Astrocyte (in vitro differentiated cells and primary cell): Measurements from ENCODE around the gene PODN. TPM values are rescaled to one million over a fixed set of nuclear protein-coding genes. Genes with fewer than 3 reads are reported as not detected.

Source experiments
- DNase-seq: peaks from one replicate; pipeline ENCODE4 v3.0.0-alpha.2; 2010; ENCODE audit warnings: low read depth
- FAIRE-seq: peaks from 2 replicates; lab custom pipeline; 2011; peaks lifted over from hg19 to GRCh38; lab: Jason Lieb, UNC
- H2AFZ ChIP-seq: 2 replicates; pipeline ENCODE4 v1.6.0; 2012; ENCODE audit warnings: low read depth, low read length, inconsistent platforms
- H3K27ac ChIP-seq: 2 replicates; pipeline ENCODE4 v1.5.1; 2011; ENCODE audit warnings: low read depth, low read length, inconsistent platforms
- H3K27me3 ChIP-seq: 2 replicates; pipeline ENCODE4 v1.6.0; 2011; ENCODE audit warnings: low read length, inconsistent platforms; ENCODE audit not compliant: insufficient read depth
- H3K36me3 ChIP-seq: 2 replicates; pipeline ENCODE4 v1.5.1; 2011; ENCODE audit warnings: low read length, inconsistent platforms; ENCODE audit not compliant: insufficient read depth
- H3K4me1 ChIP-seq: 2 replicates; pipeline ENCODE4 v1.5.1; 2011; ENCODE audit warnings: low read length, inconsistent platforms; ENCODE audit not compliant: insufficient read depth
- H3K4me2 ChIP-seq: 2 replicates; pipeline ENCODE4 v1.6.0; 2012; ENCODE audit warnings: low read length, inconsistent platforms
- H3K4me3 ChIP-seq: 2 replicates; pipeline ENCODE4 v1.5.1; 2011; ENCODE audit warnings: low read depth, mild to moderate bottlenecking, low read length, inconsistent platforms; ENCODE audit not compliant: insufficient read depth
- H3K79me2 ChIP-seq: 2 replicates; pipeline ENCODE4 v1.6.0; 2012; ENCODE audit warnings: mild to moderate bottlenecking, low read length, inconsistent platforms; ENCODE audit not compliant: insufficient read depth
- H3K9ac ChIP-seq: 2 replicates; pipeline ENCODE4 v1.6.0; 2012; ENCODE audit warnings: mild to moderate bottlenecking, low read length, inconsistent platforms
- H3K9me3 ChIP-seq: 2 replicates; pipeline ENCODE4 v1.5.1; 2012; ENCODE audit warnings: low read depth, mild to moderate bottlenecking, low read length, inconsistent platforms; ENCODE audit not compliant: insufficient read depth
- H4K20me1 ChIP-seq: 2 replicates; pipeline ENCODE4 v1.6.0; 2012; ENCODE audit warnings: low read length, inconsistent platforms; ENCODE audit not compliant: insufficient read depth
- H3K27ac Mint-ChIP-seq: one replicate; pipeline ENCODE4 v1.8.0; 2021; ENCODE audit warnings: mild to moderate bottlenecking, mixed read lengths; ENCODE audit not compliant: unreplicated experiment
- H3K27me3 Mint-ChIP-seq: one replicate; pipeline ENCODE4 v1.8.0; 2021; ENCODE audit warnings: low read depth, mixed read lengths; ENCODE audit not compliant: unreplicated experiment
- H3K36me3 Mint-ChIP-seq: one replicate; pipeline ENCODE4 v1.8.0; 2021; ENCODE audit warnings: low read depth, mixed read lengths; ENCODE audit not compliant: unreplicated experiment
- H3K4me1 Mint-ChIP-seq: one replicate; pipeline ENCODE4 v1.8.0; 2021; ENCODE audit warnings: low read depth, mixed read lengths; ENCODE audit not compliant: unreplicated experiment
- H3K4me3 Mint-ChIP-seq: one replicate; pipeline ENCODE4 v1.8.0; 2021; ENCODE audit warnings: mild to moderate bottlenecking, moderate library complexity, mixed read lengths; ENCODE audit not compliant: unreplicated experiment
- H3K9me3 Mint-ChIP-seq: one replicate; pipeline ENCODE4 v1.8.0; 2021; ENCODE audit warnings: mild to moderate bottlenecking, mixed read lengths; ENCODE audit not compliant: unreplicated experiment
- EZH2 ChIP-seq: IDR thresholded peaks from 2 replicates; pipeline ENCODE4 v1.6.1; 2012; ENCODE audit warnings: mild to moderate bottlenecking, low read length, inconsistent platforms; ENCODE audit not compliant: insufficient read depth
- total RNA-seq: library from RNA; stranded (reverse); gene quantifications from 2 replicates; pipeline ENCODE4 v1.2.1, GENCODE V29; 2021
- TF ChIP-seq, protein P1 (sequence below): IDR thresholded peaks from 2 replicates; pipeline ENCODE4 v1.5.1; 2011; ENCODE audit warnings: low read depth, mild to moderate bottlenecking, inconsistent platforms, low read length, moderate library complexity; ENCODE audit not compliant: insufficient read depth

PODN gene
- total RNA-seq, 1 donor from 2014 or later: 2.6 TPM

DNA sequence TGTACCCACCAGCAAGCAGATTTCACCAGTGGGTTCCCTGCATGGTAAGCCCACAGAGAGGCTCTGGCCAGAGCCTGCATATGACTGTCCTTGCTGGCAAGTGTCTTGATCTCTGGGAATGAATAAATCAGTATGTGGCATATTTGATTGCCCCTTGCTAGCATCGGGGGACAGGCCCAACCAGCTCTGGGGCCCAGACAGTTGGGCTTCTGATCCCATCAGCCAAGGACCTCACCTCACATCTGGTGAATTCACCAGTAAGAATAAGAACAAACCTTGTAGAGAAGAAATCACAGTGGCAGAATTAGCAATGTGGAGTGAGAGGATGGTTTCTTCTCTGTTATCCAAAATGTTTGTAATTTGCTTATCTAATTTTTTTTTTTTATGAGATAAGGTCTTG lies 64.5 kb downstream of the PODN start:
- Mint-ChIP-seq H3K9me3 (peaks cover 2% of the 10 kb centered on the region), H3K4me1 (peaks cover 25% of the 10 kb centered on the region), H3K27ac (no peak overlapping the region), H3K27me3 (peaks cover 23% of the 10 kb centered on the region), H3K36me3 (no peaks in the 10 kb centered on the region), H3K4me3 (no peak overlapping the region)
- H4K20me1 ChIP-seq: no peaks in the 10 kb centered on the region
- no peak overlapping the region for H3K27ac ChIP-seq
- no peak overlapping the region for H3K4me3 ChIP-seq
- peaks cover 15% of the 10 kb centered on the region for H3K4me1 ChIP-seq
- H3K36me3 ChIP-seq: no peaks in the 10 kb centered on the region
- H3K9ac ChIP-seq: no peak overlapping the region
- H3K79me2 ChIP-seq: no peaks in the 10 kb centered on the region
- FAIRE-seq (no peak), DNase-seq (no peak)
- H3K27me3 ChIP-seq: no peaks in the 10 kb centered on the region
- TF ChIP-seq, protein P1, sequence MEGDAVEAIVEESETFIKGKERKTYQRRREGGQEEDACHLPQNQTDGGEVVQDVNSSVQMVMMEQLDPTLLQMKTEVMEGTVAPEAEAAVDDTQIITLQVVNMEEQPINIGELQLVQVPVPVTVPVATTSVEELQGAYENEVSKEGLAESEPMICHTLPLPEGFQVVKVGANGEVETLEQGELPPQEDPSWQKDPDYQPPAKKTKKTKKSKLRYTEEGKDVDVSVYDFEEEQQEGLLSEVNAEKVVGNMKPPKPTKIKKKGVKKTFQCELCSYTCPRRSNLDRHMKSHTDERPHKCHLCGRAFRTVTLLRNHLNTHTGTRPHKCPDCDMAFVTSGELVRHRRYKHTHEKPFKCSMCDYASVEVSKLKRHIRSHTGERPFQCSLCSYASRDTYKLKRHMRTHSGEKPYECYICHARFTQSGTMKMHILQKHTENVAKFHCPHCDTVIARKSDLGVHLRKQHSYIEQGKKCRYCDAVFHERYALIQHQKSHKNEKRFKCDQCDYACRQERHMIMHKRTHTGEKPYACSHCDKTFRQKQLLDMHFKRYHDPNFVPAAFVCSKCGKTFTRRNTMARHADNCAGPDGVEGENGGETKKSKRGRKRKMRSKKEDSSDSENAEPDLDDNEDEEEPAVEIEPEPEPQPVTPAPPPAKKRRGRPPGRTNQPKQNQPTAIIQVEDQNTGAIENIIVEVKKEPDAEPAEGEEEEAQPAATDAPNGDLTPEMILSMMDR: no peak
- TF ChIP-seq EZH2: no peak
- no peak overlapping the region for H3K4me2 ChIP-seq
- no peak overlapping the region for H2AFZ ChIP-seq
- no peaks in the 10 kb centered on the region for H3K9me3 ChIP-seq

GRCh38 chr1:53127546-53127945 lies 65.5 kb downstream of the PODN start:
- H3K4me3 ChIP-seq: no peak overlapping the region
- no peaks in the 10 kb centered on the region for H3K27me3 ChIP-seq
- no peaks in the 10 kb centered on the region for H3K36me3 ChIP-seq
- H3K27ac ChIP-seq: no peak overlapping the region
- H3K4me1 ChIP-seq: peaks cover 5% of the 10 kb centered on the region
- Mint-ChIP-seq H3K4me1 (peaks cover 16% of the 10 kb centered on the region), H3K9me3 (peaks cover 2% of the 10 kb centered on the region), H3K27ac (no peak overlapping the region), H3K27me3 (peaks cover 31% of the 10 kb centered on the region), H3K36me3 (no peaks in the 10 kb centered on the region), H3K4me3 (no peak overlapping the region)
- no peak overlapping the region for H3K9ac ChIP-seq
- no peak overlapping the region for H2AFZ ChIP-seq
- H3K4me2 ChIP-seq: no peak overlapping the region
- TF ChIP-seq EZH2: no peak
- TF ChIP-seq, protein P1: no peak
- DNase-seq (no peak), FAIRE-seq (no peak)
- H3K9me3 ChIP-seq: no peaks in the 10 kb centered on the region
- H4K20me1 ChIP-seq: no peaks in the 10 kb centered on the region
- H3K79me2 ChIP-seq: no peaks in the 10 kb centered on the region

DNA sequence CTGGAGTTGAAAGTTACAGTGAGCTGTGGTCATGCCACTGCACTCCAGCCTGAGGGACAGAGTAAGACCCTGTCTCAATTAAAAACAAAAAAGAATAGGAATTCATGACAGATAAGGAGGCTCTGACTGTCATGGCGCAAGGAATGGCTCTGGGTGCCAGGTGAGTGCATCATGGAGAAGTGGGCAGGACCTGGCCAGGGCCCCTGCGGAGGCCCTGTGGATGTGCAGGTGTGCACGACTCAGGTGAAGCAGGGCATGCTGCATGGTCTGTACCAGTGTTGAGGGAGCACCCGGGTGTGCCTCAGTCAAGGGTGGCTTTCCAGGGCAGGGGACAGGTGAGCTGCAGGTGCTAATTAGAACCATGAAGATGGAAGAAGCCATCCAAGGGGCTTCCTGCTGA lies 66.4 kb downstream of the PODN start:
- no peaks in the 10 kb centered on the region for H3K36me3 Mint-ChIP-seq
- no peak overlapping the region for H3K4me3 ChIP-seq
- no peaks in the 10 kb centered on the region for H3K27me3 ChIP-seq
- H3K4me3 Mint-ChIP-seq: no peak overlapping the region
- peaks cover 4% of the 10 kb centered on the region for H3K9me3 Mint-ChIP-seq
- TF ChIP-seq, protein P1: no peak
- peaks cover 14% of the 10 kb centered on the region for H3K4me1 Mint-ChIP-seq
- no peak for DNase-seq
- no peak overlapping the region for H3K27ac Mint-ChIP-seq
- no peak overlapping the region for H3K4me2 ChIP-seq
- no peaks in the 10 kb centered on the region for H3K9me3 ChIP-seq
- peaks cover 3% of the 10 kb centered on the region for H3K4me1 ChIP-seq
- no peaks in the 10 kb centered on the region for H3K36me3 ChIP-seq
- H2AFZ ChIP-seq: no peak overlapping the region
- no peak for FAIRE-seq
- no peak overlapping the region for H3K9ac ChIP-seq
- peaks cover 38% of the 10 kb centered on the region for H3K27me3 Mint-ChIP-seq
- H3K27ac ChIP-seq: no peak overlapping the region
- no peaks in the 10 kb centered on the region for H4K20me1 ChIP-seq
- no peaks in the 10 kb centered on the region for H3K79me2 ChIP-seq
